NCI-H2171 treated with DMSO at 0.1 percent for 48 hours (cell line): ENCODE results near the gene MISP.

ENCODE experiments used
- DNase-seq: peaks from one replicate; lab custom pipeline; 2025; lab: John Stamatoyannopoulos, UW

Gene MISP

DNA sequence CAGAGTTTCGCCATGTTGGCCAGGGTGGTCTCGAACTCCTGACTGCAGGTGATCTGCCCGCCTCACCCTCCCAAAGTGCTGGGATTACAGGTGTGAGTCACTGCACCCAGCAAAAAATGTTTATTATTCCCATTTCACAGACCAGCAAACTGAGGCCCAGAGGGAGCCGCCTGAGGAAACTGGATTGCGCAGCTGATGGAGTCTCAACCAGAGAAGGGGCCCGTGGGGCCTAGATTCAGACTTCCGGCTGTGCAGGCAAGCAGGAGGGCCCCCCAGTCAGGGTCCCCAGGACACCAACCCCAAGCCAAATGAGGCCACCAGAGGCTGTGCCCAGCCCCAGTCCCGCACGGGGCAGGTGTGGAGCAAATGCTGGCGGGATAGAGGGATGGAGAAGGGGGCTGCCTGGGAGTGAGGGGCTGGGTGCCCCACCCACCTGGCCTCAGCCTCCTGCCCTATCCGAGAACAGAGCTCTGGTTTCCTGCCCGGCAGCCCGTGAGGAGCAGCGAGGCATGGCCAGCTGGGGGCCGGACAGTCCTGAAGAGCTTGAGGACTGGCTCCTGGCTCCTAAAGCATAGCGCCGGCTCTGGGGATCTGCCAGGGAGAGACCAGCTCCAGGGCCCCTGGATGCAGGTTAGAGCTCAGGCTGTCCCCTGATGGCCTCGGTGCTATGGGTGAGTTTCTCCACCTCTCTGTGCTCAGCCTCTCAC lies 22.0 kb downstream of the MISP start:
- no peak for DNase-seq

DNA sequence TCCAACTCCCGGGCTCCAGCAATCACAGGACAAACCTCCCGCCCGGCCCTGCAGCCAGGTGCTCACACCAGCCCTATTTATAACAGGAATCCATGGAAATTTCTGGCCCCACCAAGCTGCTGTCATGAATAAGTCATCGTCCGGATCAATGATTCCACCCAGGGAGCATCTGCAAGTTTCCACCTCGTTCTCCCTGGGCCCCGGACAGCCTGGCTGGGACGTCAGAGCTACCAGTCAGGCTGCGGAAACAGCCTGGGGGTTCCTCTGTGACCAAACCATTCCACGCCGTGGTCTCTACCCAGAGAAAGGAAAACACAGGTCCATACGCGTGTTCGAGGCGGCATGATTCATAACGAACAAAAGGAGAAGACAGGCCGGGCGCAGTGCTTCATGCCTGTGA lies 25.6 kb downstream of the MISP start:
- DNase-seq, result no peak

- DNase-seq, result peak; percentile 25
Observed at GRCh38 chr19:778910-779653, 28.2 kb downstream of the MISP start.

DNA sequence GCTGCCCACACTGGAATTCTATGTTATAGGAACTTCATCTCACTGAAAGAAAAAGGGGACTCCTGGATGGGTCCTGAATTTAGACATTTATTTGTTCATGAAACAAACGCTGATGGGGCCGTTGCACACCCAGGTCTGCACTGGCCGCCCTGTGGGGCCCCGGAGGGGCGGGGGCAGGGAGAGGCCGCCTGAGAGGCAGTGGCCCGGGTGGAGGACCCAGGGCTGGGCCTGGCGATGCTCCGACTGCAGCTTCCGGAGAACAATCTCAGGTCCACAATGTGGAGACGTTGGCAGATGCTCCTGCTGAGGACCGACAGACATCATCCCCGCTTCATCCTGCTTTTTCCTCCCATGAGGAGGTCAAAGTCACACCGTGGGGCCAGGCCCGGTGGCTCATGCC lies 30.0 kb downstream of the MISP start:
- no peak for DNase-seq

GRCh38 chr19:781800-782184 lies 30.9 kb downstream of the MISP start:
- DNase-seq, result no peak

GRCh38 chr19:782185-782877 lies 31.4 kb downstream of the MISP start:
- DNase-seq, result no peak

DNA sequence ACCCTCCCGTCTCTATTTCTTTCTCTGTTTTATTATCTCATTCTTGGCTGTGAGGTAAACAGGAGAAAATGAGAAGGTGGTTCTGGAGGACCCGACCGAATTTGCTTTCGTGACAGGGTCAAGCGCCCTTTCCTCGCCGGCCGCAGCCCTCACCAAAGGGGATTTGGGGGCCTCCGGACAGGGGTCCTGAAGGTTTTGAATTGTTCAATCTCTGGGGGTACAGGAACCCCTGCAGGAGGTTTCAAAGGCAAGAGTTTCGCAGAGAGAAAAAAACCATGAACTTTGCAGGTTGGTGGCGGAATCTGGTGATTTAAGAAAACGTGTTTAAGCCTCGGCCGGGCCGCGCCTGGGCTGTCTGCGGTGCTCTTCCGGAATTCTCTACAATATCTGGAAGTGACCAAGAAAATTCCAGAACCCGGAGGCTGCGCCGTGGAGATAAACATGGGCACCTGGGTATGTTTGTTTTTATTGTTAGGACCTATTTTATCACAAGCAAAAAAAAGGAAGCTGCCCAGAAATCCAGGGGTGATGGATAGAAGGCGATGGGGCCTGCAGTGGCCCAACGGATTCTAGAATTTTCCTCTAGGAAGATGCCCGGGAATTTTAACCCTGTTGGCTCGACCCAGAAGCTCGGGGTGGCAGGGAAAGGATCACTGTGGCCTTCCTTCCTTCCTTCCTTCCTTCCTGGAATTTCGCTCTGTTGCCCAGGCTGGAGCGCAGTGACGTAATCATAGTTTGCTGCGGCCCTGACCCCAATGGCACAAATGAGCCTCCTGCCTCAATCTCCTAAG lies 32.2 kb downstream of the MISP start:
- DNase-seq, result no peak

DNA sequence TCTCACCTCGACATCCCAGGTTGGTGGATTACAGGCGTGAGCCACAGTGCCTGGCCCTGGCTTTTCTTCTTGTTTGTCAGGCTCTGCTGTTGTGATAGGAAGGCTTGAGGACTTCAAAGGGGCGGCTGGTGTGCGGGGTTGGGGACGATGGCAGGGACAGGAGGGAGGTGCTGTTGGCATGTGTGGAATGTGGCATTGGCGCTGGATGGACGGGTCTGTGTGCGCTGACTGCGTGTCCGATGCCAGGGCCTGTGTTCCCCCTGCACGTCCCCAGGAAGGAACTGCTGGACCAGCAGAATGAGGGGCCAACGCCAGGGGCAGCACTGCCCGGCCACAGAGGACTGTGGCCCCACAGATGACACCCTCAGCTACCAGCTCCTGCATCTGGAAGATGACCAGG lies 33.6 kb downstream of the MISP start:
- no peak for DNase-seq

GRCh38 chr19:787536-787935 lies 36.6 kb downstream of the MISP start:
- DNase-seq, result no peak

- DNase-seq, result no peak
Observed at GRCh38 chr19:788686-788982, 37.7 kb downstream of the MISP start.

- DNase-seq, result peak; percentile 49
Observed at GRCh38 chr19:788983-789700, 38.2 kb downstream of the MISP start.

GRCh38 chr19:789701-790060 lies 38.8 kb downstream of the MISP start:
- DNase-seq, result no peak

DNA sequence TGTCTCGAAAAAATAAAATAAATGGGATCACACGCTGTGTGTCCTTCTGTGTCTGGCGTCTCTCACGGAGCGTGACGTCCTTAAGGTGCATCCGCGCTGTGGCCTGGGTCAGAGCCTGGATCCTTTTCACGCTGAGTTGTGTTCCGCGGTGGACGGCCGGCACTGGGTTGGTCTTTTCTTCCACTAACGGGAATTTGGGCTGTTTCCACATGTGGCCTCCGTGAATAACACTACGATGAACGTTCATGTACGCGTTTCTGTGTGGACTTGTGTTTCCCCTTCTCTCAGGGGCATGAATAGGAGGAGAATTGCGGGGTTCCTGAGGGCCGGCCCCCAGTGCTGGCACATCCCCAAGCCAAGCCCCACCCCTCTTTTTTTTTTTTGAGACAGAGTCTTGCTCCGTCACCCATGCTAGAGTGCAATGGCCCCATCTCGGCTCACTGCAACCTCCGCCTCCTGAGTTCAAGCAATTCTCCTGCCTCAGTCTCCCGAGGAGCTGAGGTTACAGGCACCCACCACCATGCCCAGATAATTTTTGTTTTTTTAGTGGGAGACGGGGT lies 40.2 kb downstream of the MISP start:
- DNase-seq, result no peak

- no peak for DNase-seq
Observed at GRCh38 chr19:791567-792305, 40.8 kb downstream of the MISP start.

GRCh38 chr19:792306-792885 lies 41.5 kb downstream of the MISP start:
- no peak for DNase-seq

GRCh38 chr19:793806-794205 lies 42.9 kb downstream of the MISP start:
- DNase-seq, result no peak

GRCh38 chr19:795073-795611 lies 44.2 kb downstream of the MISP start:
- no peak for DNase-seq

GRCh38 chr19:795691-796581 lies 45.0 kb downstream of the MISP start:
- no peak for DNase-seq
